GM21576 (cell line): ENCODE results near the gene ANK3.

Source experiments
- ATAC-seq: cut with Tn5 transposase; IDR thresholded peaks from one replicate; pipeline ENCODE4 v1.9.1; 2021; ENCODE audit warnings: mild to moderate bottlenecking, moderate library complexity; ENCODE audit not compliant: unreplicated experiment

ANK3 gene

DNA sequence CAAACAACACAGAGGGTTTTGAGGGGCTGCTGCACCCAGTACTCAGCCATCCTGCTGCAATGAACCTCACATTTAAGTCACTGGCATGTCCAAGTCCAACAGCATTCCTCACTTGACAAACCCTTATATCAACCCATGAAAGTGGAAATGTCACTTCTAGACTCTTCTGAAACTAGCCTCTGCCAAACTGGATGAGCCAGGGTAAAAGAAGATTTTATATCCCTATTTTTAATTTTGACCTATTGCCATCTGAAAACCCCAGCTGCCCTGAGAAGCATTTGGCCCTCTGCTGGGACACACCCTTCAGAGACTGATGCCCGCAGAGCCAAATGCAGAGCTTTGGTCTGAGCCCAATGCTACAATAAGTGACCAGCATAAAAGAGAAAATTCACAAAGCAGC lies 201.1 kb downstream of the ANK3 start:
- no peak for ATAC-seq

GRCh38 chr10:60187691-60188090 lies 202.0 kb downstream of the ANK3 start:
- ATAC-seq = no peak

DNA sequence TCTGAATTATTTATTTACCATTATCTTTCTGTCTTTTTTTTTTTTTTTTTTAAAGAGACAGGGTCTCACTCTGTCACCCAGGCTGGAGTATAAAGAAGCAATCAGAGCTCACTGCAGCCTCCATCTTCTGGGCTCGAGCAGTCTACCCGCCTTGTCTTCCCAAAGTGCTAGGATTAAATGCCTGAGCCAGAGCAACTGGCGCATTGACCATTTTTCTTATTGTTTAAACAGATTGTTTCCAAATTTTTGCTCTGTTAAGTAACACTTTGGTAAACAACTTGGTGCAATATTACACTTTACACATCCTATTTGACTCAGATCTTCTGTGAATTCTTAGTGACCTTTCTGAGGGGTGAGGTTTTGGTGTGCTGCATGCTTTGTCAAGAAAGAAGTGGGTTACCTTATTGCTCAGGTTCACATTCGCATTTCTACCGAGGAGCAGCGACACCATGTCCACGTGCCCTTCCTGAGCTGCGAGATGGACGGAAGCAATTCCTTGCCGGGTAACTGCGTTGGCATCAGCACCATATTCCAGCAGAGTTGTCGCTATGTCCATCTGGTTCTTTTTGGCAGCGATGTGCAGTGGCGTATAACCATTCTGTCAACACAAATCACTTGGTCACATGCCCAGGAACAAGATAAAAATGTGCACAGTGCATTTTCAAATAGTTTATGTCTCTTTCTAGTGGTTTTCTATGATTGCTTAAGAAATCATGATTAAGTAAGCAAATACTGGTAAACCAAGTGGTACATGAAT lies 203.2 kb downstream of the ANK3 start:
- no peak for ATAC-seq

DNA sequence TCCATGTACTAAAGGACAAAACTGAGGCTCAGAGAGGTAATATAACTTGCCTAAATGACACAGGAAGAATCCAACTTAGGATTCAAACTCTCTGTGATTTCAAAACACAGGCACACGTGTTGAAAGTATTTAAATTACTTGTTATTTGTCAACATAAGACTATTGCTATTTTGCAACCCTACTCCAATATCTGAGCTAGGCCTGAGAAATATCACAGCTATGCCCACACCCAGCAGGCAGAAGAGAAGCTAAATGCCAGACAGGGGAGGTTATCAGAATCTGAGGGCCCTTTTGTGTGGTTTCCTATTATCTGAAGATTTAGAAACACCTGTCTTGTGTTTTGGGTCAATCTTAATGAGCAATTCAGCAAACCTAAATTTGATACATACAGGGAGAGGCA lies 204.3 kb downstream of the ANK3 start:
- no peak for ATAC-seq

- ATAC-seq = no peak
Measured at GRCh38 chr10:60182691-60183090, 207.0 kb downstream of the ANK3 start.

DNA sequence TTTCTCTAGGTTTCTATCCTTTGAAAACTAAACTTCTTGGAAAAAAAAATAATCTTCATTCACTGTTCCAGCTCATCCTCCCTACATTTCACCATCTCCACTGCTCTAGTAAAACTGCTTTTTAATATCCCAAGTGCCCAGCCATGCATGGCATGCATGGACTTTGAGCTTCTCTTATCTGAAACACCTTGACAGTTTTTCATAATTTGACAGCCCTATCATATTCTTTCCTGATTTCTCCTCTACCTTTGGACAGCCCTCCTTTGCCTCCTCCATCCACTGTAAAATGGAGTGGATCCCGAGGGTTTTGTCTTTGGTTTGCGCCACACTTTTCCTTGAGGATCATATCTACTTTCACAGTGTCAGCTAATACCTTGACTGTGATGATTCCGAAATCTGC lies 212.8 kb downstream of the ANK3 start:
- ATAC-seq = no peak

GRCh38 chr10:60175441-60175971 lies 214.2 kb downstream of the ANK3 start:
- ATAC-seq = no peak

GRCh38 chr10:60172363-60172990 lies 217.2 kb downstream of the ANK3 start:
- ATAC-seq = no peak

DNA sequence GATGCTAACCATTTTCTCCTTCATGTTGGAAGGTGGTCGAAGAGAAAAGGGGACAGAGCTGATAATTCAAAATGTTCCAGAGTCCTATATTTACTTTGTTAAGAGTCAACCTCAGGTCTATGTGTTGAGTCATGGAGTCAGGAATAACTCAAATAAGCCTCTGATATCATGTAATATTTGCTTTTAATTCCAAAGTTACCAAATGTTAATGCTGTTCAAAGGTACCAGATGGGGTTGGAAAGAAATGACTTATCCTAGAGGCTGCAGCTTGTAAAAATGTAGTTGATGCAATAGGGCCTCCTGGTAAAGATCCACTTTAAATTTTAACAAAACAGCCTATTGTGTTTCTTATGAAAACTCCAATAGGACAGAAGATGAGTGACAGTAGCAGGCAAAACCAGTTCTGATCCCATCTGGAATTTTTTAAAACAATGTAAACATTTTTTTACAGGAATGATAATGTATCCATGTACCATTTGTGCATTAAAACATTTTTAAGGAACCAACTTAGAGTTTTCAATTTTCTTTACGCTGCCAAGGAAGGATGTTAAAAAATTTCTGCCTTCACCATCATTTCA lies 218.2 kb downstream of the ANK3 start:
- no peak for ATAC-seq

- ATAC-seq = no peak
Measured at GRCh38 chr10:60170250-60170649, 219.4 kb downstream of the ANK3 start.

GRCh38 chr10:60169111-60169510 lies 220.6 kb downstream of the ANK3 start:
- no peak for ATAC-seq

- no peak for ATAC-seq
Measured at GRCh38 chr10:60167050-60167449, 222.6 kb downstream of the ANK3 start.

- no peak for ATAC-seq
Measured at GRCh38 chr10:60163786-60164185, 225.9 kb downstream of the ANK3 start.

DNA sequence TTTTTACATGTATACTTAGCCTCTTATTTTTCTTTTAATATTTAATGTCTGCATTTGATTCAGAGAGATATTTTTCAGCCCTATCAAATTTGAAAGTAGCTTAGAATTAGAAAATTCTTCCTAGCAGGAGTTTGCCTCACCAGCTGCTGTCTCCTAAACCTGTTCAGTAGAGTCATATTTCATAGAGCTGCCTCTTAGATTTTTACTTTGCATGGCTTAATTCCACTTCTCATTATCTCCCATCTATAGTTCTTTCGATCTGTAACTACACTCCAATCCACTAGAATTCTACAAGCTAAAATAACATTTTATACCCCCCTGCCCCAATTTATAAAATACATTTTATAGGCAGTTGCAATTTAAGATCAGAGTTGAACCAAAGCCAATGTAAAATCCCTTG lies 227.0 kb downstream of the ANK3 start:
- ATAC-seq = no peak

DNA sequence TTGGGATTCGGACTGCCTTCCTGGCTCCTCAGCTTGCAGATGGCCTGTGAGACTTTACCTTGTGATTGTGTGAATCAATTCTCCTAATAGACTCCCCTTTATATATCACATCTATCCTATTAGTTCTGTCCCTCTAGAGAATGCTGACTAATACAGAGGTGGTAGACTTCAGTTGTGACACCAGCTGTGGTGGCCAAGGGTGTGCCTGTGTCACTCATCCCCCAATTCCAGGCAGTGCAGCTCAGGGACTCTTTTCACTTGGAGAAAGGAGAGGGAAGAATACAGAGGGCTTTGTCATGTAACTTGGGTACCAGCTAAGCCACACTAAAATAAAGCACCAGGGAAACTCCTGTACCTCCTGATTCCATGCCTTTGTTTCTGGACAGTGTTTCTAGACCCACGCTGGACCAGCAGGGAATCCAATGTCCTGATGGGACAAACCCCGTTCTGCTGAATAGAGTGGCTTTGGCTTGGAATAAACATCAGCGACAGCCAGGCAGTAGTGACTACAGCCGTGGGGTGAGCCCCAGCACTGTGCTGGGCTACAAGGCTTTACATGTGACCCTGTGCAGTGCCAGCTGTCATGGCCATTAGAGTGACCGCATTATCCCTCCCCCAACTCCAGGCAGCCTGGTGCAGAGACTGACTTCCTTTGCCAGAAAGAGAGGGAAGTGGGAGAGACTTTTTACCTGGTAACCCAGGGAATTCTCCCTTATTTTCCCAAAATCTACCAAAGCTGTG lies 233.6 kb downstream of the ANK3 start:
- ATAC-seq = no peak

- ATAC-seq = no peak
Measured at GRCh38 chr10:60155099-60155877, 234.4 kb downstream of the ANK3 start.

DNA sequence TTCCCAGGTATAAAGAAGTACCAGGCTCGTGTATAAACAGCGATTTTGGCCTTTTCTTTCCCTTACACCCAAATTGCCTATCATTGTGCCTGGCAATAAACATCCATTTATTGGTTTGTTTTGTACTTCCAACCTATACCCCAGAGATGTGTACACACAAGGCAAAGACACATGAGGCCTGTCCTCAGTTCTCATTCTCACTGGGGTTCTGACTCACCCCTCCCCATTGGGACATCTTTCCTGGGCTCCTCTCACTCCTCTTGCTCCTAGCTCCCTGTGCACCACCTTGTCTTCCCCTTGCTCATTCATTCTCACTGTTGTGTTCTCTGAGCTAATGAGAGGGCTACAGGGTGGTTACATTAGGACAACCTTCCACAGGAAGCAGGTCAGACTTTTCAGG lies 240.7 kb downstream of the ANK3 start:
- no peak for ATAC-seq

GRCh38 chr10:60148266-60148840 lies 241.3 kb downstream of the ANK3 start:
- no peak for ATAC-seq

DNA sequence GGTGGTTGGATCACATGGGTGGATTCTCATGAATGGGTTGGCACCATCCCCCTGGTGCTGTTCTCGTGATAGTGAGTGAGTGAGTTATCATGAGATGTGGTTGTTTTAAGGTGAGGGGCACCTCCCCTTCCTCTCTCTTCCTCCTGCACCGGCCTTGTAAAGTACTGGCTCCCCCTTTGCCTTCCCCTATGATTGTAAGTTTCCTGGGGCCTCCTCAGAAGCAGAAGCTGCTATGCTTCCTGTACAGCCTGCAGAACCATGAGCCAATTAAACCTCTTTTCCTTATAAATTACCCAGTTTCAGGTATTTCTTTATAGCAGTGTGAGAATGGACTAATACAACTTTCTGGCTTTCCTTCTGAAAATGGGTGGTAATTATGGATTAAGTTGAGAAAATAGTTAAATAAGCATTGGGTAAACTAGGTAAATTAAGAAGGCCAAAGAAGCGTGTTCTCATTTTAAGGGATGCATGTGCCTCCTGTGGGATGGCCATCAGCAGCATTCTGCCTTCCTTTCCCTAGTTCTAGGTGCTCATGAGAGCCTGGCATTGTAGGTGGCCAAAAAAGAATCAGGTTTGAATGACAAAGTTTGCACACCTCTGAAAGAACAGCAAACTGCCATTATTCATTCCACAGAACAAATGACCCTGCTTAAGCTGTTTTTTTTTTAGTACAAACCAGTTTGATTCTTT lies 242.0 kb downstream of the ANK3 start:
- no peak for ATAC-seq

DNA sequence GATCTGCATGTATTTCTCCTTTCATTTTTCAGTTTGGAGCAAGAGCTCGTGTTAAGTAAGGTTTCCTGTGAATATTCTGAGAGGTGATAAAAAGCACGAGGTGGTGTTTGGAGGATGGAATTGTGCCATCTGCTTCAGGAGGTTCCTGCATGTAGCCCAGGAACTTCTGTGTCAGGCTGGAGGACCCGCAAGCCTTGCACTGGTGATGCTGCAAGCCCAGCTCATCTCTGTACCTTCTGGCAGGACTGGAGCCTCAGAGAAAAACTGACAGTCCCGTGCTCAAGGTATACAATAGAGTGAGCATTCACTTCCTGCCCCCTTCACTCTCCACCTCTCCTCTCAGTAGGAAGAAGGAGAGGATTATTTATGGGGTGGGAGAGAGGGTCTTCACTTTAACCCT lies 242.7 kb downstream of the ANK3 start:
- ATAC-seq = no peak
